Measurements from ENCODE around the gene SNTG2.

Gene SNTG2

DNA sequence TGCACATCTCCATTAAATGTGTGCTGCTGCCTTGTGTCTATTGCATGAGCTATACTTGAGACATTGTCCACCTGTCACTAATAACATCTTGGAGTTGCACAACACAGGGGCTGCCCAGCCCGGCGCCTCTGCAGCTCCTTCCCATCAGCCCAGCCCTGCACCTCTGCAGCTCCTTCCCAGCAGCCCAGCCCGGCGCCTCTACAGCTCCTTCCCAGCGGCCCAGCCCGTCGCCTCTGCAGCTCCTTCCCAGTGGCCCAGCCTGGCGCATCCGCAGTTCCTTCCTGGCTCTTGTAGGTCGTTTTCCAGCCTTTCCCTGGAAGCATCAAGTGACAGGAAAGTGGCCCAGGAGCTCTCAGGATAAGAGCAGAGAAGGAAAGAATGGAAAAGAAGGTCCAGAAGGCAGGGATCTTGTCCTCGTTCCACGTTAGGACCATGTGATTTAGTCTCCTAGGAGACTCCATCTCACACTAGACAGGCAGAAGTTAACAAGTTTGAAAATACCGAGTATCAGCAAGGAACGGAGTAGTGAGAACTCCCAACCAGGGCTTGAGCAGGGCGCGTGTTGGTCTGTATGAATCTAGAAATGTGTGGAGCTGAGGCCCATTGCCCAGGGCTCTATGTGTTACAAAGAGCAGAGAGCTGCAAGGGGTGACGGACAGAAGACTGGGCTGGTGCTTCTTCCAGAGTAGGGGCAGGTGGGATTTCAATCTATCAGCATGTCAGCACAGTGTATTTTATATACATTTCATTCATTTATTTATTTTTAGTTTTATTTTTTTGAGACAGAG, 346.9 kb downstream of the SNTG2 start:
- DNase-seq = no peak

DNA sequence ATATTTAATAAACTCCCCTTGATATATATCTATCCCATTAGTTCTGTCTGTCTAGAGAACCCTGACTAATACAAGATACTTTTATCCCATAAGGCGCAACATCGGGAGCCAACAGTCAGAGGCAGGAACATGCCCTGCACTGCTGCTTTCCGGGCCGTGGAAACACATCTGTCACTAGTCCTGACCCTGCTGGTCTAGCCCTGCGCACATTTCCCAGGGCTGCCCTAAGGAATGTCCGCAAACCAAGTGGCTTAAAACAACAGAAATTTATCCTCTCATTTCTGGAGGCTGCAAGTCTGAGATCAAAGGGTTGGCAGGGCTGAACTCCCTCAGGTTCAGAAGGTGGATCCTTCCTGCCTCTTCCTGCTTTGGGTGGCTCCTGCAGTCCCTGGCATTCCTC, 348.4 kb downstream of the SNTG2 start:
- no peak for DNase-seq

GRCh38 chr2:1300284-1300683, 349.6 kb downstream of the SNTG2 start:
- no peak for DNase-seq

DNA sequence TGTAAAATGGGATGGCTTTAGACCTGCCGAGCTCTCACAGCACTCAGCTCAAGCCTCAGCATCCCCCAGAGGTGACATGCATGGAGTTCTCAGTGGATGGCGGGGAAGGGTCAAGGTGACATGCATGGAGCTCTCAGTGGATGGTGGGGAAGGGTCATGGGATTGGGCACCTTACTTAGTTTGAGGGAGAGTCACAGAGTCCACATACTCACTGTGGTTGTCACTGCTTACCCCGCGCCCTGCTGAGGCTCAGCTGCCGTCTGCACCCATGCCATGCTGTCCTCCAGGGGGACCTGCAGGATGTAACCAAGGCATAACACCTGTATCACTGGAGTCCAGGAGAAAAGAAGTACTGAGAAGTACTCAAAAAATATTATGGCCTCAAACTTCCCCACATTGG, 350.4 kb downstream of the SNTG2 start:
- no peak for DNase-seq

- no peak for DNase-seq
Observed at GRCh38 chr2:1305342-1306013, 354.8 kb downstream of the SNTG2 start.

DNA sequence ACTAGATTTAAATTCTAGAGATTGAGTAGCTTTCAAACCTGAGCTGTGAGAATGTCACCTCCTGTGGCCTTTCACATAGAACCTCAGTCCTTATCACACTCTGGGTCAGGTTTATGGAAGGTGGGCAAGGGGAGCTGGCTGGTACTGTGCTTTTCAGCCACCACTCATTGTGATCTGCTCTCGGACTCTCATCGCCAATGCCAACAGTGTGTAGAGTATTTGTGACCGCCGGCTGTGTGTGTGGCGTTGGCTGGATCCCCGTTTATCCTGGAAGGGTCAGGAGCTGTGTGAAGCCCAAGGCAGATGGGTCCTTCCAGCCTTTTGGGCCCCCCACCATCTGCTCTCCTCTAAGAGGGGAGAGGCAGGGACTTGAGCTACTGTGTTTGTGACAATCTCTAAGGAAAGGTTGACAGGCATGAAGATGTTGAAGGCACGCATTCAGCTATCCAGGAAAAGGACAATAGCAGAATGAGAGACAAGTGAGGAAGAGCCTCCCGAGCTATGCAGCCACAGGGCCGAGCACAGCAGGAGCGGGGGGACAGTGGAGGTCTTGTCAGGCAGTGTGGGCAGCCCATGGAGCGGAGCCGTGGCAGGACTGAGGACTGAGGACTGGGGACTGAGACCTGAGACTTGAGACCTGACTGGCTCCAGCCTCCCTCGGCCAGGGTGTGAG, 355.5 kb downstream of the SNTG2 start:
- DNase-seq = no peak

- no peak for DNase-seq
Observed at GRCh38 chr2:1306687-1307516, 356.3 kb downstream of the SNTG2 start.

GRCh38 chr2:1307670-1308069, 357.0 kb downstream of the SNTG2 start:
- DNase-seq = no peak

DNA sequence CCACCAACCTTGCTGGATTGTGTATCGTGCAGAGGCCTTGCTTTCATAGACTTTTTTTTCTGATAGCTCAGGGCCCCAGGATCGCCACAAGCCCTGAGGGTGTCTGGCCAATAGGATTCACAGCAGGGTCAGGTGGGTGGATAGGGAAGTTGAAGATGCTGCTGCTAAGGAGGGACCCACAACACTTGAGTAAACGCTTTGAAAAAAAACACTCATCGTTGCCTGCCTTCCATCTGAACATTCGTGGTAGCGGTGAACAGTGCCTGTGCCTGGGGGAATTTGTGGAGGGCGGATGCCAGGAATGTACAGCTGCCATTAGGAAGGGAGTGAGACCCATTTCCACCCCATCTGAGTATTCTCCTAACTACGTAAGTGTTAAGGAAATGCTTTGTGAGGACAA, 358.0 kb downstream of the SNTG2 start:
- no peak for DNase-seq

GRCh38 chr2:1309507-1309906, 358.9 kb downstream of the SNTG2 start:
- no peak for DNase-seq

DNA sequence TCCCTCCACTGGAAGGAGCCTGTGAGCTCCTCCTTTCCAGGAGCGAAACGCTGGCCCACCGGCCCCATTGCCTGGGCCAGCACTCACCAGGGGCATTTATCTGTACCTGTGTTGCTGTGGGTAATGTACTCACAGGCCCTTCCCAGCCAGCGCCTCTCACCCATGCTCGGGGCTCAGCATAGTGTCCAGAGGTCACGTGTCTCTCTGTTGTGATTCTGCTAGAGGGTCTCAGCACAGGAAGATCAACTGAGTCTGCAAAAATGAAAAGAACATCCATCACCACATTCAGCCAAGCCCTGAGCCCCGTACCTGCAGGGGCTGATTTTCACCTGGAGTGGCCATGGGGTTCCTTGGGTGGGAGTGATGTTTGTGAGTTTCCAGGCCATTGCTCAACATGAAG, 359.6 kb downstream of the SNTG2 start:
- no peak for DNase-seq

DNA sequence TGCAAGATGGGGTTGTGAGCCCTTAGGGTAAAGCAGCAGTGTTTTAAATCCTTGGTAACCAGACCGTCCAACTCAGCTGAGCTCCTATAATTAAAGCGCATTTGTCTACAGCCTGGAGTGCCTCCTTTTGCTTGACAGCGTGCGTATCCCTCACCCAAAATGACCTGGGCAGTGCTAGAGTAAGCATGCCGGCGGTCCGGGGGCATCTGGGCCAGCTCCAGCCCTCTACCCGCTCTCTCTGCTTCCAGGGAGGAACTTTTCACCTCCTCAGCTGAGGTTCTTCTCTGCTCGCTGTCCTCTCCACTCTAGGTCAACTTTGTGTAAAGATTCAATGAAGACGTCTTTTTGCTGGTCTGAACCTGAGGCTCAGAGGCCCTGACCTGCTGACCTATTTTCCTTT, 360.2 kb downstream of the SNTG2 start:
- no peak for DNase-seq

DNA sequence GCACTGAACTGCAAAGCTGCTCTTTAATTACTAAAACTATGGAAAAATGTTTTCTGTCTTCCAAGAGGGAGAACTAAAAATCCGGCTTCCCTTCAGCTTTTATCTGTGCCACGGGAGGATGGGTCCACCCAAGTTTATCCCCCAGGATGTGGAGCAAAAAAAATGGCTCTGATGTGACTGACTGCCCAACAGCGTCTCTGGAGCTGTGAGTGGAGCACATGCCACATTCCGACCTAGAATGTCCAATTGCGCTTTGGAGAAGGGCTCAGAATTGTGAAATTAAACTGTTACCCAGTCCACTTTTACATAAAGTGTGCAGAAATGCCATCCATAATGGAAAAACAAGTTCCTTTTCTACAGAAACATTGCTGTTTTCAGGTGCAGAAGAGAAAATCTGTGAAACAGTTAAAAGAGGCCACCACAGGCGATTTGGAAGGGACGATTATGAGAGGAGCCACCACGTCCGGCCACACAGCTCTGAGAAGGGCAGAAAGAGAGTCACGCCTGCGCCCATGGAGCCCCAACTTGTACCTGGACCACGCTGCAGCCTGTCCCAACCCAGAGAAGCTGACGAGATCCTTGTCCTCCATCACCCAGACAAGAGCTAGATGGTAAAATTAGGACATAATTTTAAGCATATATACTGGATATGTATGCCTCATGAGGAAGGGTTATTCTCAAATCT, 362.7 kb downstream of the SNTG2 start:
- DNase-seq = no peak

DNA sequence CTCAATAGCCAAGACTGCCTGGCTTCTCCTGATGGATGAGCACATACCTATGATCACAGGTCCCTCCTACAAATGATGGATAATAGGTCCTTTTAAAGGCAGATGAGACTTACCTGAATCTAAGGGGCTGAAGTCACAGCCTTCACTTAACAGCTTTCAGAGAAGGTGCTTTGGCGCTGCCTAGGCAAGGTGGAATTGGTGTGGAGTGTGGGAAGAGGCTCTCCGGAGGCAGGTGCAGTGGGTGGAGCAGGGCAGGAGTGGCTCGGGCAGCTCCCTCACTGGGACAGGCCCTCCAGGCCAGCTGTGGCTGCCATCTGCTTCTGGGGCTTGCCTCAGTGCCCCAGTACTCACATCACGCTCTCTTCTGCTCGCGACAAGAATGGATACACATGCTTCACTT, 363.6 kb downstream of the SNTG2 start:
- no peak for DNase-seq

GRCh38 chr2:1318366-1319009, 367.8 kb downstream of the SNTG2 start:
- no peak for DNase-seq

DNA sequence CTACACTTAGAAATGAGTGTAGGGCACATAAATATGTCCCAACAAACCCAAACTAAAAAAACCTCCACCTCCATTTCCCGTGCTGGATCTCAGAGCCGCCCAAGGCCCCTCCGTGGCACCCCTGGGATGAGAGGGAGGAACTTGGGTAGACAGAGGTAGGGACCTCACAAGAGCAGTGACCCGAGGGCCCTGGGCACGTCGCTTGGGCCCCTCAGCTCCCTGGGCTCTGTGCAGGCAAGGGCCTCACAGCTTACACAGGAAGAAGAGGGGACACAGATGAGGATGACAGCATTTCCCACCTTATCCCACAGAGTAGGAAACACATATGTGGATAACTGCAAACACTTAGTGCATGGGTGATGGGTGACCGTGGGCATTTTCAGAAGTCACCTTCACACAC, 368.7 kb downstream of the SNTG2 start:
- DNase-seq = no peak

GRCh38 chr2:1321321-1321720, 370.7 kb downstream of the SNTG2 start:
- no peak for DNase-seq

- no peak for DNase-seq
Observed at GRCh38 chr2:1324884-1325283, 374.2 kb downstream of the SNTG2 start.

DNA sequence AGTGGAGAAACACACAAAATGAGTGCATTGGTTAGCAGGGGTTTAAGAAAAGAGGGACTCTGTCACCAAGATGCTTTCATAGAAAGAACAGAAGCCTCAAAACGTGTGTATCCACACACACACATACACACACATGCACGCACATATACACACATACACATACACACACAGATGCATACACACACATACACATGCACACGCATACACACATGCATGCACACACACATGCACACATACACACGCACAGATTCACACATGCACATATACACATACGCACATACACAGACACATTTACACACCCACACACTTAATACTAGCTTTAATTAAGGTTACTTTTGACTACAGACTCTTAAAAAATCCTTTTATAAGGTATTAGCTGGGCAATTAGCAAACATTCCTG, 378.0 kb downstream of the SNTG2 start:
- no peak for DNase-seq

- DNase-seq = no peak
Observed at GRCh38 chr2:1339388-1340140, 388.9 kb downstream of the SNTG2 start.

DNA sequence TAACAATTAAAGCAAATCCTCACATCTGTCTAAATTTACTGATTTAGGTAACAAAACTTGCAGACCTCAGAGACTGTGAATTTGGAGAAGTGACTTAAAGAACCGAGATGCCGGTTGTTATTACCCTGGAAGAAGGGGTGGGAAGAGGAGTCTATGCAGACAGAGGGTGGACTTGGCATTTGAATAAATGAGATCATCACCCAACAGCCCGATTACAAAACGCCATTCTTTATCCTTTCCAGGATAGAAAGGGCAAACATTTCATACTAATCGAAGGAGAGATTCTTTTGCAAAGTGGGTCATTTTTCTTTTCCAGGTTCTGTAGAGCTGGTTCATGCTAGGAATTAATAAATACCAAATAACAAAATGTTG, 389.5 kb downstream of the SNTG2 start:
- DNase-seq = no peak
